Small intestine (tissue), 7 donors: ENCODE measurements around the gene GALNT14. TPM values are rescaled to one million over a fixed set of nuclear protein-coding genes. Genes with fewer than 3 reads are reported as not detected.

Source experiments
- DNase-seq, 2 donors: peaks; one replicate each; pipeline versions ENCODE4 v3.0.0 to v3.0.0-alpha.2; 2013
- FAIRE-seq: peaks from 2 replicates; lab custom pipeline; 2012; peaks lifted over from hg19 to GRCh38; lab: Jason Lieb, UNC
- H3K27ac ChIP-seq, 3 donors: one replicate each; pipeline ENCODE4 v1.5.1; 2013; ENCODE audit warnings: low read length in 2 of 3, mild to moderate bottlenecking in 2 of 3, control low read depth in 1 of 3, inconsistent platforms in 1 of 3, low read depth in 1 of 3, moderate library complexity in 1 of 3
- H3K27me3 ChIP-seq, 3 donors: one replicate each; pipeline ENCODE4 v1.6.1; 2013; ENCODE audit warnings: low read length in 3 of 3, inconsistent platforms in 1 of 3; ENCODE audit not compliant: control insufficient read depth in 3 of 3, insufficient read depth in 3 of 3
- H3K36me3 ChIP-seq, 3 donors: one replicate each; pipeline ENCODE4 v1.6.1; 2013; ENCODE audit warnings: low read length in 3 of 3, inconsistent platforms in 1 of 3, low read depth in 1 of 3, mild to moderate bottlenecking in 1 of 3, moderate library complexity in 1 of 3; ENCODE audit not compliant: control insufficient read depth in 3 of 3, insufficient read depth in 2 of 3
- H3K4me1 ChIP-seq, 3 donors: one replicate each; pipeline ENCODE4 v1.6.1; 2013; ENCODE audit warnings: low read length in 2 of 3, inconsistent platforms in 1 of 3, low read depth in 1 of 3, mild to moderate bottlenecking in 1 of 3, moderate library complexity in 1 of 3; ENCODE audit not compliant: control insufficient read depth in 3 of 3, insufficient read depth in 2 of 3
- H3K4me3 ChIP-seq, 3 donors: one replicate each; pipeline ENCODE4 v1.5.1; 2013; ENCODE audit warnings: low read length in 3 of 3, control low read depth in 1 of 3, inconsistent platforms in 1 of 3, low read depth in 1 of 3, mild to moderate bottlenecking in 1 of 3, moderate library complexity in 1 of 3
- H3K9me3 ChIP-seq, 2 donors: one replicate each; pipeline ENCODE4 v1.6.1; 2013; ENCODE audit warnings: low read depth in 1 of 2, low read length in 1 of 2; ENCODE audit not compliant: control insufficient read depth in 2 of 2, insufficient read depth in 1 of 2
- WGBS, 3 donors: extraction: QIAGEN DNeasy Blood & Tissue Kit; methylation state at CpG; one replicate each; pipeline ENCODE4 v1.1.7; 2013; 5-methylcytosine and 5-hydroxymethylcytosine counted together
- polyA plus RNA-seq, 4 donors: library from polyadenylated mRNA; stranded (reverse) in 3 of 4; unstranded in 1 of 4; fragments of 200-250 nt in 3 of 4; fragments of 120-200 nt in 1 of 4; gene quantifications; one replicate each; pipeline versions ENCODE4 v1.2.1 to v1.2.3, GENCODE V29; 2013
- donor health status: healthy with polysubstance abuse.
- donor health status: control.
- donor health status: control.
- donor health status: Bipolar disorder and iron deficiency.
- donor health status: healthy.

The GALNT14 gene
- polyA plus RNA-seq, 4 donors: 0.24 to 8.2 (median 2.2) TPM; not detected in 1

DNA sequence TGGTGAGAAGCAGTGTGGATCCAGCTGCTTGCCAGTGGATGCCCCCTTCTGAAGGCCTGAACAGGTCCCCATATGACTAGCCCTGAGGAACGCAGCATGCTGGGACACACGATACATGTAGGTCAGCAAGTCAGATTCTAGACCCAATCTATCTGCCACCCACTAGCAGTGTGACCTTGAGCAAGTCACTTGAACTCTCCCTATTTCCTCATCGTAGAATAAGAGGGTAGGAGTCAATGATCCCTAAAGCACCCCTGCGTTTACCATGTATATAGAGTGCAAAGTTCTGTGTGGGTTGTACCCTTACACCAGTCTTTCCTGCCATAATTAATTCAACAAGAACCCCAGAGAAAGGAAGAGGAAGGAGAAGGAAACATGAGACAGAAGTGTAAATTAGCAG, 123.7 kb downstream of the GALNT14 start:
- peaks cover 0 to 5% (median 0%) of the 10 kb centered on the region in 3 donors for H3K27me3 ChIP-seq
- 64 to 77% (median 69%) methylated on average over 4 of the region's 4 CpGs for WGBS, 3 donors
- FAIRE-seq (no peak), DNase-seq (no peak)
- H3K36me3 ChIP-seq: no peaks in the 10 kb centered on the region
- H3K4me1 ChIP-seq: no peaks in the 10 kb centered on the region
- H3K27ac ChIP-seq: no peak overlapping the region
- no peaks in the 10 kb centered on the region for H3K9me3 ChIP-seq
- no peak overlapping the region for H3K4me3 ChIP-seq

DNA sequence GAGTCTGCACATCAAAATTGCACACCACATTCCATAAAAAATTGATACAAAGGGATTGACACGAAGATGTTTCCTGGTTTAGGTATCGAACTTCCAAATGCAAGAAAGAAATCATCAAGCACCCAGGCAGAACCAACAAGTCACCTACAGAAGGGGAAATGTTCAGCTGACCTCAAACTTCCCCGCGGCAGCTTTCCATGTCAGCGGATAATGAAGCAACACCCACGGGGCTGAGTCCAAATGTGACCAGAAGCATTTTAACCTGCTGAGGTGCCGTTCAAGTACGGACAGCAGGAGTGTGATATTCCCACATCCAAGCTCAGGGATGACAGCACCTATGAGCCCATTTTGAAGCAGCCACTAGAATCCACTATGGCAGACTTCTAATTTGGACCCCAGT, 124.9 kb downstream of the GALNT14 start:
- no peaks in the 10 kb centered on the region for H3K36me3 ChIP-seq
- FAIRE-seq (no peak), DNase-seq (no peak)
- WGBS, 3 donors: 79 to 81% (median 81%) methylated on average over 8 of the region's 8 CpGs
- peaks cover 0 to 5% (median 0%) of the 10 kb centered on the region in 3 donors for H3K27me3 ChIP-seq
- H3K9me3 ChIP-seq: no peaks in the 10 kb centered on the region
- no peaks in the 10 kb centered on the region for H3K4me1 ChIP-seq
- no peak overlapping the region for H3K27ac ChIP-seq
- H3K4me3 ChIP-seq: no peak overlapping the region

DNA sequence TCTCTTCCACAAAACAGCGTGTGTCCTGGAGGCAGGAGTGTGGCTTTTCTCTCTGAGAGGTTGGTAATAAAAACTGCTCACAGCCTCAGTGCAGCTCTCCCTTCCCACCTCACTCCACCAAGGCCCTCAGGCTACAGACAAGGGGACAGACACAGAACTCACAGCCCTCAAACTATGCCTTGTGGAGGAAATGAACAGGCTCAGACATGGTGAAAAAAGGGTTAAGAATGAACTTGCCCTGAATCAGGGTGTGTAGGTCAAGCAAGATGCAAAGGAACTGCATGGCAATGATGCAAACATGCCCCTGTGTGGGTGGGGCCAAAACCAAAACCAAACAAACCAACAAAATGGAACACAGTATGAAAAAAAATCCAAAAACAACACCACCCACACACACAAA, 125.8 kb downstream of the GALNT14 start:
- Histone ChIP-seq H3K9me3 (no peaks in the 10 kb centered on the region), H3K27ac (no peak overlapping the region), H3K36me3 (no peaks in the 10 kb centered on the region), H3K27me3 (peaks cover 0 to 5% (median 0%) of the 10 kb centered on the region in 3 donors), H3K4me3 (no peak overlapping the region), H3K4me1 (no peaks in the 10 kb centered on the region)
- no peak for DNase-seq
- FAIRE-seq: no peak
- 68 to 95% (median 78%) methylated on average over 1 of the region's 1 CpG for WGBS, 3 donors

DNA sequence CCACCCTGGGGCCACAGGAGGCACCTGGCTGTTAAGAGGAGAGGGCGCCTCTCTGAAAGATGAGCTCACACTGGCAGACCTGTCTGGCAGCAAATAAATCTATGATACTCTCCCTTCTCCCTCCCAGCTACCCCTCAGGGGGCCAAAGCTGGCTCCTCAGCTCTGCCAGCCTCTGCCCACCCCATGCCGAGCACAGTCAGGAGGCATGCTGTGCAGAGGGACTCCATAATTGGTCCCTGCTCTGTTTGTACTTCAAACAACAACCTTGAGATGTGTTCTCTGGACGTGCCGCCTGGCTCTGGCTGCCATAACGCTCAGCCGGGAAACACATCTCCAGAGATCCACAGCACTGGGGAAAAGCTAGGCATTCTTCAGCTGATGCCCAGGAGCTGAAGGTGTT, 126.7 kb downstream of the GALNT14 start:
- no peak overlapping the region for H3K4me3 ChIP-seq
- H3K9me3 ChIP-seq: no peaks in the 10 kb centered on the region
- WGBS, 3 donors: 82 to 93% (median 85%) methylated on average over 6 of the region's 6 CpGs
- DNase-seq (no peak), FAIRE-seq (no peak)
- H3K4me1 ChIP-seq: no peaks in the 10 kb centered on the region
- H3K27ac ChIP-seq: no peak overlapping the region
- H3K36me3 ChIP-seq: no peaks in the 10 kb centered on the region
- peaks cover 0 to 7% (median 0%) of the 10 kb centered on the region in 3 donors for H3K27me3 ChIP-seq

DNA sequence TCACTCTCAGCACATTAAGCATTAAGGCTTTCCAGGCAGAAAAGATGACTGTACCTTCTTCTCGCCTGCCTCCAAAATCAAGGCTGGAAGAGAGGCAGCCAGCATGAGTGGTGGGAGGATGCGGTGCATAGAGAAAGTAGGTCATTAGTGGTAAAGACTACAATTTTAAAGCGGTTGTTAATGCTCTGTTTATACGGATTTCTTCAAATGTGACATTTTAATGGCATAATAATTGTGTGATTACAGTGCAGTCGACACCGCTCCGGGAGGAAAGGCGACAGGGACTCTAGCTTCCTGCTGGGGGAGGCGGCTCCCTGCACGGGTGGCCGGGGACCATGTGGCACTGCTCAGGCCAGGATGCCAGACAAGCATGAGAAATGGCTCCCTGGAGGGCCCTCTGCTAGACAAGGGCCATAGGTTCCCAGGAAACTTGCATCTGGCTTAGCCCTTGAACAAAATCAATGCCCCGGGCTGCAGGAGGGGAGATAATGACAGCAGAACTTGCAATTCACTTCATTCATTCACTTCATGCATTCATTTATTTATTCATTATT, 129.6 kb downstream of the GALNT14 start:
- WGBS, 3 donors: 53 to 77% (median 69%) methylated on average over 12 of the region's 12 CpGs
- Histone ChIP-seq H3K27me3 (peaks cover 0 to 10% (median 0%) of the 10 kb centered on the region in 3 donors), H3K36me3 (no peaks in the 10 kb centered on the region), H3K4me3 (no peak overlapping the region), H3K27ac (no peak overlapping the region), H3K9me3 (no peaks in the 10 kb centered on the region), H3K4me1 (no peaks in the 10 kb centered on the region)
- DNase-seq (no peak), FAIRE-seq (no peak)

DNA sequence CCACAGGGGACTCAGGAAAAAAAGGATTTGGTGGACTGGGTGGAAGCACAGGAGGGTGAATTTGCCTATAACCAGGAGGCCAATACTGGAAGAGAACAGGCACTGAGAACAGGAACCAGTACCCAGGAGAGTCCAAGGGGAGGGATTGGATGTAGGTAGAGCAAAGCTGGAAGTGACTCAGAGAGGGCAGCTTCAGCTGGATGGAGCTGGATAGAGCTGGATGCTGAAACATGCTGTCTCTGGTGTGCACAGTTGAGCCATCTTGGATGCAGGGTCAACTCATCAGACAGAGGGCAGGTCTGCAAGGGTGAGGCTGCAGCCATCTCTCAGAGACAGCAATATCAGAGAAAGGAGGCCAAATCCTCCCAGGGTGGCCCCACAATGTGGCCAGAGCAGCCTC, 134.0 kb downstream of the GALNT14 start:
- Histone ChIP-seq H3K27ac (no peak overlapping the region), H3K36me3 (no peaks in the 10 kb centered on the region), H3K27me3 (peaks cover 0 to 5% (median 0%) of the 10 kb centered on the region in 3 donors), H3K9me3 (no peaks in the 10 kb centered on the region), H3K4me3 (no peak overlapping the region), H3K4me1 (no peaks in the 10 kb centered on the region)
- DNase-seq (no peak), FAIRE-seq (no peak)

DNA sequence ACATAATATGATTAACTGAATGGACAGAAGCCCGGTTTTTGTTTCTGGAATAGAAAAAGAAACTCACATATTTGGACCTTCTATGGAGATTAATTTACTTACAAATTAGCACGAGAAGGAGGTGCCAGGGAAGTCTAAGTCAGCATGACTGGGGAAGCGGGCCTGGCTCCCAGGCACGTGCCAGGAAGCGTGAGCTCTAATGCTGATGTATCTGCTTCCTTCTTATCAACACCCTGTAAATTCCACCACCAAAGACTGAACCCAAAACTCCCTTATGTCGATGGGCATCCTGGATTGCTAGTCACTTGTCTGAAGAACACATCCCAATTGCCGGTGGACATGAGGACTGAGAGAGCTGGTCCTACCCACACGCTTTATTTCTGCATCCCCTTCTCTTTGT, 134.5 kb downstream of the GALNT14 start:
- Histone ChIP-seq H3K27ac (no peak overlapping the region), H3K4me3 (no peak overlapping the region), H3K4me1 (no peaks in the 10 kb centered on the region), H3K36me3 (no peaks in the 10 kb centered on the region), H3K27me3 (peaks cover 0 to 5% (median 0%) of the 10 kb centered on the region in 3 donors), H3K9me3 (no peaks in the 10 kb centered on the region)
- no peak for FAIRE-seq
- 57 to 67% (median 62%) methylated on average over 8 of the region's 8 CpGs for WGBS, 3 donors
- no peak for DNase-seq

DNA sequence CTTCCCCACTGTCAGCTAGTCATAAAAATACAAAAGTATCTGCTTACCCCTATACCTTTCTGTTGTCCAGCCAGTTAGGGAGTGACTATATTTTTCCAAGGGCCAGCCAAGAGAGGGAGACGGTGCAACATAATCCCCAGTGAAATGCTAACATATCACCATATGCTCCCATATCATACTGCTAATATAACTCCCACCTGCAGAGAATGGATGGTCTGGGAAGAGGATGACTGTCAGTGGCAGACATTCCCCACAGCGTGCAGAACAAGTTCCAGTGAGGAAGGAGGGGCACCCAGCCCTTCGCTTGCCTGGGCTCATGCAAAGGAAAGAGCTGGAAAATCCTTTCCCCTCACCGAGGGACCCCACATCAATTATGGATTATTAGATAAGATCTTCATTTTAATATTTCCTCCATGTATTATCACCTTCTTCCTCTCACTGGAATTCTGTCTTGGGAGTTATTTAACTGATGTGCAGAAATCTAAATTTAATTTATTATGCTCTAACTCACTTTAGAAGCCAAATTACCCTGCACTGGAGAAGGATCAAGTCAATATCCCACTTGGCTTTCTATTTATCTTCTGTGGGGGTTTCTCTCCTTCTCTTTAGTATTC, 135.6 kb downstream of the GALNT14 start:
- no peak for FAIRE-seq

DNA sequence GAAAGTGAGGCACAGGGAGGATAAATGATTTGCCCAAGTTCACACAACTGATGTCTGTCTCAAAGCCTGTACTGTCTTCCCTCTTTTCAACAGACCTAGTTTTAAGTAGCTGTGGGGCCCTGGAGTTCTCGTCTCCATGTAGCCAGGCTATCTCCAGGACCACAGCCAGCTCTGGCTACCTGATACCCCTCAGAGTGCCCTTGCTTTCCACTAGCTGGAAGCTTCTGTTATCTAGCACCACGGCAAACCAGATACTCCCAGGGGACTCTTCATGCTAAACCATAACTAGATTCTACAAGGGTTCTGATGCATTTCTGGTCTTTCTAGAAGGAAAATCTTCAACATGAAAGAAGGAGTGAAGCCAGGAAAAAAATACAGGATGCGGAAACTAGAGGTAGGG, 137.3 kb downstream of the GALNT14 start:
- FAIRE-seq: no peak
- Histone ChIP-seq H3K4me1 (no peaks in the 10 kb centered on the region), H3K27me3 (peaks cover 0 to 2% (median 0%) of the 10 kb centered on the region in 3 donors), H3K27ac (no peak overlapping the region), H3K4me3 (no peak overlapping the region), H3K9me3 (no peaks in the 10 kb centered on the region), H3K36me3 (no peaks in the 10 kb centered on the region)
- DNase-seq: no peak
- WGBS, 3 donors: 60 to 74% (median 74%) methylated on average over 3 of the region's 3 CpGs

More for the DNA sequence above, 135.6 kb downstream of the GALNT14 start:
- H3K9me3 ChIP-seq: no peaks in the 10 kb centered on the region
- no peaks in the 10 kb centered on the region for H3K36me3 ChIP-seq
- 66 to 74% (median 70%) methylated on average over 4 of the region's 4 CpGs for WGBS, 3 donors
- H3K27me3 ChIP-seq: peaks cover 0 to 7% (median 0%) of the 10 kb centered on the region in 3 donors
- H3K27ac ChIP-seq: no peak overlapping the region
- H3K4me3 ChIP-seq: no peak overlapping the region
- H3K4me1 ChIP-seq: no peaks in the 10 kb centered on the region
- DNase-seq: no peak
